H1 (cell line): ENCODE data around the gene EPHA6. TPM values are rescaled to one million over a fixed set of nuclear protein-coding genes. Genes with fewer than 3 reads are reported as not detected.
"Not testable (repeated sequence)": the region's sequence is repeated elsewhere in the genome, so short reads cannot be mapped to it uniquely, and the experiment has no call there.

ENCODE experiments used
- CTCF ChIA-PET: fragments of 300-600 bp; sonication (Branson Sonifier 250); formaldehyde crosslinking; loops from one replicate; lab custom pipeline; 2021; ENCODE audit not compliant: partially characterized antibody; lab: Charles Lee
- POLR2A ChIA-PET: fragments of 300-600 bp; sonication (Branson Sonifier 250); formaldehyde crosslinking; loops from one replicate; lab custom pipeline; 2021; ENCODE audit warnings: inconsistent platforms; ENCODE audit not compliant: partially characterized antibody; lab: Charles Lee
- DNase-seq, 2 experiments: peaks; one replicate each; pipeline versions ENCODE4 v3.0.0 to v3.0.0-alpha.2; 2010 to 2022; ENCODE audit warnings: low spot score in 2 of 2, low read depth in 1 of 2, mixed read lengths in 1 of 2
- FAIRE-seq: peaks from 2 replicates; lab custom pipeline; 2011; peaks lifted over from hg19 to GRCh38; lab: Jason Lieb, UNC
- H2AFZ ChIP-seq: 2 replicates; pipeline ENCODE4 v1.8.1; 2012; ENCODE audit warnings: low read length, inconsistent platforms
- H2AK5ac ChIP-seq: 2 replicates; pipeline ENCODE4 v1.6.1; 2013; ENCODE audit warnings: low read depth, low read length
- H2BK120ac ChIP-seq: replicated peaks from 2 replicates; pipeline ENCODE3; 2013; ENCODE audit warnings: low read depth, low read length, inconsistent platforms
- H2BK12ac ChIP-seq: 2 replicates; pipeline ENCODE4 v1.6.1; 2013; ENCODE audit warnings: low read depth, low read length
- H2BK15ac ChIP-seq: 2 replicates; pipeline ENCODE4 v1.6.1; 2013; ENCODE audit warnings: low read length
- H2BK20ac ChIP-seq: 2 replicates; pipeline ENCODE4 v1.6.1; 2013; ENCODE audit warnings: low read length
- H2BK5ac ChIP-seq: 2 replicates; pipeline ENCODE4 v1.6.1; 2013; ENCODE audit warnings: low read depth, low read length
- H3K14ac ChIP-seq: 2 replicates; pipeline ENCODE4 v1.6.1; 2013; ENCODE audit warnings: inconsistent platforms; ENCODE audit not compliant: insufficient read length
- H3K18ac ChIP-seq: 2 replicates; pipeline ENCODE4 v1.6.1; 2013; ENCODE audit warnings: low read length; ENCODE audit errors: extremely low read depth
- H3K23ac ChIP-seq: 2 replicates; pipeline ENCODE4 v1.6.1; 2013; ENCODE audit warnings: inconsistent platforms; ENCODE audit not compliant: insufficient read length
- H3K23me2 ChIP-seq: 2 replicates; pipeline ENCODE4 v1.6.1; 2013; ENCODE audit warnings: low read depth, low read length
- H3K27ac ChIP-seq: 2 replicates; pipeline ENCODE4 v1.6.1; 2011; ENCODE audit warnings: low read depth, low read length, inconsistent platforms
- H3K27me3 ChIP-seq, 4 experiments: replicated peaks in 1 of 4; 1 replicate in 1 of 4; 2 replicates in 3 of 4; pipeline versions ENCODE4 v1.6.1 to v1.8.1; 2011 to 2013; ENCODE audit warnings: low read length in 3 of 4, mild to moderate bottlenecking in 3 of 4, inconsistent platforms in 2 of 4, mixed read lengths in 2 of 4, moderate library complexity in 1 of 4; ENCODE audit not compliant: control insufficient read depth in 3 of 4, insufficient read depth in 3 of 4; ENCODE audit errors: extremely low read depth in 1 of 4
- H3K36me3 ChIP-seq, 4 experiments: 2 replicates each; pipeline versions ENCODE4 v1.6.1 to v1.8.1; 2011 to 2013; ENCODE audit warnings: mild to moderate bottlenecking in 4 of 4, low read length in 3 of 4, moderate library complexity in 2 of 4, control low read depth in 1 of 4, inconsistent platforms in 1 of 4; ENCODE audit not compliant: insufficient read depth in 4 of 4, control insufficient read depth in 2 of 4
- H3K4ac ChIP-seq: replicated peaks from 2 replicates; pipeline ENCODE3; 2013; ENCODE audit warnings: low read length, low read depth, mixed read lengths, inconsistent platforms; ENCODE audit not compliant: insufficient read length
- H3K4me1 ChIP-seq, 4 experiments: replicated peaks in 1 of 4; 1 replicate in 1 of 4; 2 replicates in 3 of 4; pipeline versions ENCODE4 v1.6.1 to v1.8.1; 2011 to 2013; ENCODE audit warnings: low read length in 3 of 4, inconsistent platforms in 2 of 4, mixed read lengths in 1 of 4; ENCODE audit not compliant: insufficient read depth in 4 of 4, control insufficient read depth in 3 of 4
- H3K4me2 ChIP-seq, 2 experiments: 2 replicates each; pipeline versions ENCODE4 v1.6.1 to v1.8.1; 2011 to 2013; ENCODE audit warnings: low read depth in 2 of 2, low read length in 2 of 2, control low read depth in 1 of 2, inconsistent platforms in 1 of 2, mild to moderate bottlenecking in 1 of 2; ENCODE audit not compliant: insufficient read depth in 1 of 2
- H3K4me3 ChIP-seq, 4 experiments: fragments of 200-600, 300-600 bp in 1 of 4; sonication (generic), shearing (Covaris generic), sonication (Bioruptor Twin) in 1 of 4; 2 replicates each; pipeline versions ENCODE4 v1.5.1 to v1.8.1; 2011 to 2016; ENCODE audit warnings: low read length in 4 of 4, low read depth in 3 of 4, control low read depth in 2 of 4, inconsistent platforms in 2 of 4, mild to moderate bottlenecking in 2 of 4, mixed read lengths in 1 of 4, moderate library complexity in 1 of 4; ENCODE audit not compliant: insufficient read depth in 2 of 4; ENCODE audit errors: extremely low read depth in 1 of 4
- H3K56ac ChIP-seq: replicated peaks from 2 replicates; pipeline ENCODE3; 2013; ENCODE audit warnings: low read depth, mild to moderate bottlenecking, mixed read lengths, low read length, inconsistent platforms; ENCODE audit not compliant: insufficient read length
- H3K79me1 ChIP-seq: 2 replicates; pipeline ENCODE4 v1.6.1; 2013; ENCODE audit warnings: low read depth, low read length, control low read depth
- H3K79me2 ChIP-seq, 2 experiments: 2 replicates each; pipeline versions ENCODE4 v1.6.1 to v1.8.1; 2012 to 2013; ENCODE audit warnings: low read length in 2 of 2, mild to moderate bottlenecking in 2 of 2, inconsistent platforms in 1 of 2; ENCODE audit not compliant: insufficient read depth in 2 of 2, control insufficient read depth in 1 of 2
- H3K9ac ChIP-seq, 4 experiments: replicated peaks in 1 of 4; 1 replicate in 1 of 4; 2 replicates in 3 of 4; pipeline versions ENCODE4 v1.6.1 to v1.8.1; 2011 to 2013; ENCODE audit warnings: low read depth in 3 of 4, low read length in 3 of 4, control low read depth in 2 of 4, mild to moderate bottlenecking in 2 of 4, moderate library complexity in 2 of 4, inconsistent platforms in 1 of 4; ENCODE audit errors: extremely low read depth in 1 of 4
- H3K9me3 ChIP-seq, 2 experiments: 2 replicates each; pipeline versions ENCODE4 v1.6.1 to v1.8.1; 2012 to 2013; ENCODE audit warnings: mild to moderate bottlenecking in 2 of 2, moderate library complexity in 2 of 2, control low read depth in 1 of 2, inconsistent platforms in 1 of 2, low read depth in 1 of 2, low read length in 1 of 2, mixed read lengths in 1 of 2; ENCODE audit not compliant: insufficient read depth in 2 of 2
- H4K20me1 ChIP-seq, 2 experiments: replicated peaks in 1 of 2; 2 replicates each; pipeline versions ENCODE3 to v1.8.1; 2011 to 2013; ENCODE audit warnings: inconsistent platforms in 2 of 2, low read length in 2 of 2, mild to moderate bottlenecking in 1 of 2; ENCODE audit not compliant: insufficient read depth in 2 of 2, control insufficient read depth in 1 of 2
- H4K5ac ChIP-seq: 2 replicates; pipeline ENCODE4 v1.6.1; 2013; ENCODE audit warnings: low read length, low read depth, mixed read lengths, inconsistent platforms; ENCODE audit not compliant: insufficient read length
- H4K8ac ChIP-seq: 2 replicates; pipeline ENCODE4 v1.8.0; 2013; ENCODE audit warnings: mild to moderate bottlenecking, moderate library complexity, low read length, inconsistent platforms; ENCODE audit not compliant: insufficient read depth; ENCODE audit errors: extremely low read depth
- H4K91ac ChIP-seq: replicated peaks from 2 replicates; pipeline ENCODE3; 2013; ENCODE audit warnings: low read length, mixed read lengths, inconsistent platforms; ENCODE audit not compliant: insufficient read length
- WGBS, 2 experiments: shearing (Covaris generic) in 1 of 2; methylation state at CpG; one replicate each; pipeline versions ENCODE4 v1.1.6 to v1.1.7; 2013 to 2015; ENCODE audit warnings: low lambda C conversion rate in 2 of 2, mixed read lengths in 2 of 2, inconsistent platforms in 1 of 2, low coverage in 1 of 2, missing lambda C conversion rate in 1 of 2; ENCODE audit not compliant: insufficient replicate concordance in 2 of 2, insufficient coverage in 1 of 2, insufficient read length in 1 of 2; ENCODE audit errors: extremely low coverage in 1 of 2, missing lambda C conversion rate in 1 of 2; 5-methylcytosine and 5-hydroxymethylcytosine counted together
- polyA plus RNA-seq, 7 experiments: library from polyadenylated mRNA; depleted of rRNA in 3 of 7; stranded (reverse) in 5 of 7; unstranded in 2 of 7; fragments of >200 nt in 5 of 7; fragments of 200-250 nt in 2 of 7; gene quantifications; 1 replicate in 5 of 7; 2 replicates in 1 of 7; 4 replicates in 1 of 7; pipeline versions ENCODE4 v1.2.1 to v1.2.3, GENCODE V29; 2011 to 2013; ENCODE audit warnings: missing spikeins in 2 of 7, mixed read lengths in 2 of 7
- total RNA-seq: library from RNA; stranded (reverse); fragmentation: NEBNext Ultra II Directional; extraction: Animal tissue kit (Norgen Biotek cat#: 25700); gene quantifications from 2 replicates; pipeline ENCODE4 v1.2.1, GENCODE V29; 2021

The EPHA6 gene
- total and polyA plus RNA-seq, 2 of the 8 experiments (the other 6 are each of a cell fraction or from before 2014, with no cell fraction given): 0.83 to 3.2 TPM

- POLR2A ChIA-PET, H2BK5ac ChIP-seq, H3K9me3 ChIP-seq, H3K23ac ChIP-seq, H2BK12ac ChIP-seq, H3K4ac ChIP-seq, H4K8ac ChIP-seq, H4K20me1 ChIP-seq, H3K79me1 ChIP-seq, H3K18ac ChIP-seq, H3K27ac ChIP-seq, H3K27me3 ChIP-seq, DNase-seq, H2BK120ac ChIP-seq, CTCF ChIA-PET, FAIRE-seq, H2AK5ac ChIP-seq, H3K14ac ChIP-seq, H2BK20ac ChIP-seq, H3K4me1 ChIP-seq, H3K4me3 ChIP-seq, H4K91ac ChIP-seq, H3K36me3 ChIP-seq, H2BK15ac ChIP-seq, H3K9ac ChIP-seq, H4K5ac ChIP-seq, H3K56ac ChIP-seq, H3K4me2 ChIP-seq, H3K23me2 ChIP-seq, H2AFZ ChIP-seq, H3K79me2 ChIP-seq: not testable (repeated sequence)
- 94% methylated on average over 8 of the region's 8 CpGs; no CpG with 5 or more reads in 1 of the 2 experiments for WGBS, 2 experiments
These were observed 211.2 kb downstream of the EPHA6 start for GRCh38 chr3:97025612-97026011.
